Measurements from ENCODE around the gene L3MBTL4.
A peak's percentile ranks its signal among the peaks of the same experiment; 100 is the strongest.

Gene L3MBTL4

DNA sequence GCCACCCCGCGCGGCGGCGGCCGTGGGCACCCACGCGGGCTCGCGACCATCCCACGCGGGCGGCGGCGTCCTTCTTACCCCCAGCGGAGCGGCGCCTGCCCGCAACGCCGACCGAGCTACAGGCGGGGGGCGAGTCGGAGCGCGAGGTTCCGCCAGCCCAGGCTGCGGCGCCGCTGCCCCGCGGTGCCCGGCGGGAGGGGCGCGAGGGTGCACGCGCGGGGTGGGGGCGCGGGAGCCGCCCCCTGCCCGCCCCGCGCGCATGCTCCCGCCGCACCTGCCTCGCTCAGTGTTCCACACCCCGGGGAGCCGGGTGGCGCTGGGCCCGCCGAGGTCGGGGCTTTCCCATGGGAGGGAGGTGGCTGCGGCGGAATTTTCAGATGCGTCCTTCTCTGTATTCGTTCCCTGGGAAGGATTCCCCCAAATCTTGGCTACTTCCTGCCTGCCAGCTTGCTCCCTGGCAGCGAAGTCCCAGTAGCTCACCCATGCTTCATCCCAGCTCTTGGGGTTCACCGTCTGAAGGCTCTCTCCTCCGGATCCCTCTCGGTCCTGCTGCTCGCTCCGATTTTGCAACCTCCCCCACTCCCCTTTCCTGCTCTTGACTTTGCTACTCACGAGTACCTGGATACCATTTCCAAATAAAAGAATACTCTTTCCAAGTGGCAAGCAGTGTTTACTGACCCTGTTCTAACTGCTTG is at the start of gene L3MBTL4:
Gene L3MBTL4, minus strand, starts transcription at position 189 of the 695 bp plus-strand sequence. CDS start 103,286 bp downstream, outside the sequence.
- DNase-seq (ENCODE audit: low read depth) = no peak
- peak within 1 kb of the TSS; percentile 9 for H3K4me3 ChIP-seq (ENCODE audit: control insufficient read depth, low read depth, low read length)
- no peak for TF ChIP-seq CTCF (conservative IDR thresholded peaks at IDR 0.05; ENCODE audit: control insufficient read depth, insufficient read depth, low read depth, low read length)

DNA sequence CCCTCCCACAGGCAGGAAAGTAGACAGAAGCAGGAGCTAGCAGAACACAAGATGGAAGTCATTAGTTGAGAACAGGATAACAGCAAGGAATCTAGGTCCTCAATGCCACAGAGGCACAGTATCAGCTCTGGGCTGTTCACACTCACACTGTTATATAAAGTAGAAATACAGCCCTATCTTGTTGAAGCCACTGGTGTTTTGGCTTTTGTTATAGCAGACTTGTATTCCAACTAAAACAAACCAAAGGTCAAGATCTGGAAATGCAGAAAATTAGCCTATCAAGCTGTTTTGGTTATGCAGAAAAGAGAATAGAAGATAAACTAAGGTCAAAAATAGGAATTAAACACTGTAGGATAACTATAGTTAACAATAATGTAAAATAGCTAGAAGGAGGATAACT is 37.5 kb upstream of the L3MBTL4 start:
- TF ChIP-seq CTCF (conservative IDR thresholded peaks at IDR 0.05; ENCODE audit: control insufficient read depth, insufficient read depth, low read depth, low read length) = no peak
- no peak overlapping the region for H3K4me3 ChIP-seq (ENCODE audit: control insufficient read depth, low read depth, low read length)
- DNase-seq (ENCODE audit: low read depth) = no peak

GRCh38 chr18:6449213-6449612 is 34.5 kb upstream of the L3MBTL4 start:
- no peak for DNase-seq (ENCODE audit: low read depth)
- no peak overlapping the region for H3K4me3 ChIP-seq (ENCODE audit: control insufficient read depth, low read depth, low read length)
- no peak for TF ChIP-seq CTCF (conservative IDR thresholded peaks at IDR 0.05; ENCODE audit: control insufficient read depth, insufficient read depth, low read depth, low read length)

DNA sequence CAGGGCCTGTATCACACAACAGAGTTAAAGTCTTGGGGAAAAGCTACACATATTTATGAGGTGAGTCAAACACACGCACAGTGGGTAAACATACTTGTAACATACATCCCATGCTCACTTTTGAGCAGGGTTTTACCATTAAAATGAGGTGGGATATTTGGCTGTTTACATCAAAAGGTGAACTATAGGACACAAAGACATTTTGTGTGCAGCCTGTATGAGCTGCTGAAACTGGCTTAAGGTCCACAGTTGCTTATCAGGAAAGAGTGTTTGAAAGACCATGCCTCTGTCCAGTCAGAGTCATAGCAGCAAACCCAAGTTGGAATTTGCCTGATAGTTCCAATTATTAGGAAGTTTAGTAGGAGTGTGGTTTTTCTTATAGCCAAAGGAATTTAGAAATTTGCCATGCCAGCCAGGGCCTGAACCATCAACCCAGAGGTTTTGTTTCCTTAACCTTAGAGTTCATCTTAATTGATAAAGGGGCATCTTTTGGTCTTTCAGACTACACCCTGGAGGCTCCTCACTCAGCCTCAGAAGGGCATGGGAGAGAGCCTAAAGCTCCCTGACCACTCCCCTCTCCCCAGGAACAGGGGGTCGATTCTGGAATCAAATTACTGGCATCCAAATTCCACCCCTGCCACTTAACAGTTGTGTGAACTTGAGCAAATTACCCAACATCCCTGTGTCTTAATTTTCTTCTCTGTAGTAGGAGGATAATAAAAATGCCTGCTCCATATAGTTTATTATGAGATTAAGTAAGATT is 29.9 kb upstream of the L3MBTL4 start:
- H3K4me3 ChIP-seq (ENCODE audit: control insufficient read depth, low read depth, low read length) = no peak overlapping the region
- no peak for DNase-seq (ENCODE audit: low read depth)
- no peak for TF ChIP-seq CTCF (conservative IDR thresholded peaks at IDR 0.05; ENCODE audit: control insufficient read depth, insufficient read depth, low read depth, low read length)

- no peak overlapping the region for H3K4me3 ChIP-seq (ENCODE audit: control insufficient read depth, low read depth, low read length)
- no peak for DNase-seq (ENCODE audit: low read depth)
- no peak for TF ChIP-seq CTCF (conservative IDR thresholded peaks at IDR 0.05; ENCODE audit: control insufficient read depth, insufficient read depth, low read depth, low read length)
Measured at GRCh38 chr18:6441200-6441599, 26.5 kb upstream of the L3MBTL4 start.

DNA sequence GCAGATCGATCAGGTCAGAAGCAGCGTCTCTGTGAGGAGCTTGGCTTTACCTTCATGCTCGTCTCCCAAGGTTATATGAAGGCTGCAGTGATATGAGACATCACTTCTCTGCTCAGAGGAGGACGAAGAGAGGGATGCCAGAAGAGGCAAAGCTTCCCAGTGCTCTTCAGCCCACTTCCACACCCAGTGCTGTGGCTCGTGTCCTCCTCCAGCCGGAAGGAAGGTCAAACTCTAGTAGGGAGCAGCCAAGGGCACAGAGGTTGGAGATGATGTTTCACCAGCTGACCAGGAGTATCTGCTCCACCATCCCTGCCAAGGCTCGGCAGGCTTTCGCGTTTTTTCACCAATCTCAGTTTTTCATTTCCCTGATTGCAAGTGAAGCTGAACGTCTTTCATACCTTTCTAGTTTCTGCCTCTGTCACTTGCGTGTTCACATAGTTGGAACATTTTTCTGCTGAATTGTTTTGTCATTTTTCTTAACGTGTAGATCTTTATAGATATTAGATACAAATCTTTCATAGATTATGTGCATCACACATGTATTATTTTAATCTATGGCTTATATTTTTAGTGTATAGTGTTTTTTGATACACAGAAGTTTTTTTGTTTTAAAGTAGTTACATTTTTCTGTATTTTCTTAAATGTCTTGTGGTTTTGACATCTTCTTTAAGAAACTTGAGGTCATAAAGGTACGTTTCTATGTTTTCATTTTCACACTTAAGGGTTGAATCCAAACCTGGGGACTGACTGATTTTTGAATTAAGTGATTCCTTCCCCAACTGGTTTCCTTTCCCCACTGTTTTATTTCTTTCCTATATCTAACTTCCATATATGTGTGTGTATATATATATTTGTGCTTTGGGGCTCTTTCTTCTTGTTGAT is 23.5 kb upstream of the L3MBTL4 start:
- no peak for TF ChIP-seq CTCF (conservative IDR thresholded peaks at IDR 0.05; ENCODE audit: control insufficient read depth, insufficient read depth, low read depth, low read length)
- DNase-seq (ENCODE audit: low read depth) = no peak
- H3K4me3 ChIP-seq (ENCODE audit: control insufficient read depth, low read depth, low read length) = no peak overlapping the region

All from fibroblast of mammary gland (primary cell).